Colon (tissue), 2 donors: Measurements from ENCODE around the gene ALKBH7.

Experiments
- FAIRE-seq: peaks from 2 replicates; lab custom pipeline; 2012; peaks lifted over from hg19 to GRCh38; lab: Jason Lieb, UNC
- donor health status: control.
- donor health status: control.

The ALKBH7 gene

GRCh38 chr19:6364353-6364752 lies 8.2 kb upstream of the ALKBH7 start:
- no peak for FAIRE-seq

GRCh38 chr19:6373096-6373812 lies 660 bp downstream of the ALKBH7 start:
- FAIRE-seq: no peak

GRCh38 chr19:6373813-6374108 lies 1.2 kb downstream of the ALKBH7 start:
- no peak for FAIRE-seq

- FAIRE-seq: no peak
Observed at GRCh38 chr19:6374161-6374709, 1.6 kb downstream of the ALKBH7 start.

GRCh38 chr19:6374711-6375410 lies 2.3 kb downstream of the ALKBH7 start:
- no peak for FAIRE-seq

GRCh38 chr19:6375411-6376010 lies 2.9 kb downstream of the ALKBH7 start, which contains the start of gene PSPN:
TSS of gene PSPN (minus strand) at chr19:6375933. CDS start at chr19:6375849, 84 bp downstream.
- no peak for FAIRE-seq

GRCh38 chr19:6376512-6377190 lies 4.1 kb downstream of the ALKBH7 start:
- no peak for FAIRE-seq

GRCh38 chr19:6378041-6378440 lies 5.4 kb downstream of the ALKBH7 start:
- no peak for FAIRE-seq

- no peak for FAIRE-seq
Observed at GRCh38 chr19:6378486-6378885, 5.9 kb downstream of the ALKBH7 start.

- no peak for FAIRE-seq
Observed at GRCh38 chr19:6379744-6380143, 7.2 kb downstream of the ALKBH7 start.

GRCh38 chr19:6381030-6381750 lies 8.6 kb downstream of the ALKBH7 start:
- no peak for FAIRE-seq

GRCh38 chr19:6383188-6383587 lies 10.6 kb downstream of the ALKBH7 start:
- FAIRE-seq: no peak

GRCh38 chr19:6384381-6384780 lies 11.8 kb downstream of the ALKBH7 start:
- no peak for FAIRE-seq

GRCh38 chr19:6387372-6387771 lies 14.8 kb downstream of the ALKBH7 start:
- no peak for FAIRE-seq

GRCh38 chr19:6392221-6393073 lies 19.9 kb downstream of the ALKBH7 start:
- no peak for FAIRE-seq

- FAIRE-seq: no peak
Observed at GRCh38 chr19:6393074-6393982, 20.7 kb downstream of the ALKBH7 start, which contains the start of gene GTF2F1. TSS of gene GTF2F1 (minus strand) at chr19:6393164. CDS start at chr19:6392995, 169 bp downstream.

- FAIRE-seq: no peak
Observed at GRCh38 chr19:6393983-6394412, 21.4 kb downstream of the ALKBH7 start.

- no peak for FAIRE-seq
Observed at GRCh38 chr19:6394831-6395230, 22.2 kb downstream of the ALKBH7 start.

- FAIRE-seq: no peak
Observed at GRCh38 chr19:6396305-6396704, 23.7 kb downstream of the ALKBH7 start.
